EH (cell line): ENCODE measurements around the gene GCAT.

ENCODE experiments used
- DNase-seq: peaks from one replicate; pipeline ENCODE4 v3.0.0-alpha.2; 2015; ENCODE audit warnings: low read depth

GCAT gene

DNA sequence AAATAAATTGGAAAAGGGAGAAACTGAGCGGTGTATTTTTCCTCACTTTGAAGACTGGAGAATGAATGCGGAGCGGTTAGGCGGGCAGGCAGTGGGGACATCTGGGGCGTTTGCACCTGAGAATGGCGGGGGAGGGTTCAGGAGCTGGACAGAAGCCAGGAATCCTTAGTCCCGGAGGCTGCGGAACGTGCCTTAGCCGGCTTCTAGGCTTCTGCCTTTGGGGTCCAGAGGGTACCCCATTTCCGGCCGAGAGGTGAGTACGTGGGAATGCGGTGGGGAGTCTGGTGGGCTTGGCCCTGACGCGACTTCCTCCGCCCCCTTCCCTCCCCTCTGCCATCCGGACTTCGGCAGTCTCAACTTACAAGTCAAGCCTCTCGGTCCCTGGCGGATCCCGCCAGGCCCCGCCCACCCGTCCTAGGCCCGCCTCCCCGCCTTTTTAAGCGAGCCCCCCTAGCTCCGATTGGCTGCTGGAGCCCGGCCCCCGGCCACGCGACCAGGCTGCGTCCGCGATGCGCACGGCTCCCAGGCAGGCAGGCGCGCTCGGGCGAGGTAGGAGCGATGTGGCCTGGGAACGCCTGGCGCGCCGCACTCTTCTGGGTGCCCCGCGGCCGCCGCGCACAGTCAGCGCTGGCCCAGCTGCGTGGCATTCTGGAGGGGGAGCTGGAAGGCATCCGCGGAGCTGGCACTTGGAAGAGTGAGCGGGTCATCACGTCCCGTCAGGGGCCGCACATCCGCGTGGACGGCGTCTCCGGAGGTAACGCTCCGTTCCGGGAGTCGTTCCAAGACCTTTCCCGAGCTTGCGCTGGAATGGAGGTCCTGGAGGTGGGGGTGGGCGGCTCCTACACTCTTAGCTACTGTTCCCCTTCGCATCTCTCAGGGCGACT lies at the start of gene GCAT:
Gene GCAT, plus strand, starts transcription at position 525 of the 884 bp plus-strand sequence. Its CDS starts 34 bp downstream, at position 559.
- DNase-seq: peak; percentile 97

DNA sequence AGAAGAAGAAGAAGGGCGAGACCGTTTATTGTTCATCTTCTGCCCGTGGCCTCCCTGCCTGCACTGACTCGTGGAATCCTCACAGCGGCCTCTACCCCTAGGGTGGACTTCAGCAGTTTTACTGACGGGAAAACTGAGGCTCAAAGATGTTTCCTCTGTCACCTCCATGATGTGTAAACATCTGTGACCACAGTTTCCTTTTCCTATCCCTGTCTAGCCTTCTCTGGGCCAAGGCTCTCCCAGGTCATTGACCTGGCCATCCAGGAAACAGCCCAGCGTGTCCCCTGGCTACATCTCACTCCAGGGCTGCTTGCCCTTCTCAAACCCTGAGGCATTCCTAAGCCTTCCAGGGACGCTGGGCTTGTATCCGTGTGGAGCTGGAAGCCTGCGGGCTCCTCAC lies 49.0 kb upstream of the GCAT start:
- DNase-seq: peak; percentile 6

DNA sequence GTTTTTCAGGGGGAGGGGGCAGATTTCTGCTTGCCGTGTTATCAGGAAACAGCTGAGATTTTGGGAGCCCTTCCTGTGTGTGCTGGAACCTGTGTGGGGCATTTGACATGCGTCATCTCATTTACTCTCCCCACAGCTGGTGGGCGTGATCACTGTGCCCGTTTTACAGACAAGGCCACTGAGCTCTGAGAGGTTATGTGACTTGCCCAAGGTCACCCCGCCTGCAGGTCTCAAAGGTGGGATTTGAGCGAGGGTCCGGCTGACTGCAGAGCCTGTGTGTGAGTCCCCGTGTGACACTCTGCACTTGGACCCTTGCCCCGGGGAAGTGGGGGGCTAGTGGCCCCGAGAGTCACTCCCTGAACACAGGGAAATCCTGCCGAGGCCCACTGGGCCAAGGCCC lies 48.5 kb upstream of the GCAT start:
- no peak for DNase-seq

DNA sequence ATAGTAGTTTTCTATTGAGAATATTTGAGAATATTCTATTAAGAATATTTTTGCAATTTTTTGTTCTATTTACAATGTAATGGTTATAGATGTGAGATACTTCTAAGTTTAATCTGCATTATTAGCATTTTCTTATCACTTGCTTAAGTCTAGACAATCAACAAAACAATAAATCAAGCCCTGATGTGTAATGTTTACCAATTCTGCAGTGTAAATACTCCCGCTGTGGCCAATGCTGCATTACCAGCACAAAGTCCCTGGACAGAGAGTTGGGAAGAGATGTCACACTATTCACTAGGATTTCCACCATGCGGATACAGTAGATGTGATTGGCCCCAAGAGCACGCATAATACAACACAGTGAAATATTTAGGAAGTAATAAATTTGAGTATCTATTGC lies 47.6 kb upstream of the GCAT start:
- no peak for DNase-seq

DNA sequence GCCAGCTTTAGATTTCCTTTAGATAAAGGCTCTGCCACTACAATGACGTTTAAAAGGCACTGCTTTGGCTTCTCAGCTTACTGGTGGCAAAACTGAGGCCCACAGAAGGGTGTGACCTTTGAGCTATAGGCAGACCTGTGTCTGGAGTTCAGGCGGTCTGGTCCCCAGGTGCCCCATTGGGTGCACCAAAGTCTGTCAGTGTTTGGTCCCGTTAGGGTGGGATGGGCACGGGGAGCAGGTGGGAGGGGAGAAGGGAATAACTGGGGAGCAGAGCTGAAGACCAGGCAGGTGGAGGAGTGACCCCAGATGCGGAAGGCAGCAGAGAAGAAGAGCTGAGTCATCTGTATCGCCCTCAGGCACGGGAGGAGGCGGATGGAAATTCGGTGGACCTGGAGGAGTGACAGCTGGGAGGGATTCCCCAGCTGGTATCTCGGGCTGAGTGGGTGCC lies 45.3 kb upstream of the GCAT start:
- DNase-seq: peak; percentile 36

DNA sequence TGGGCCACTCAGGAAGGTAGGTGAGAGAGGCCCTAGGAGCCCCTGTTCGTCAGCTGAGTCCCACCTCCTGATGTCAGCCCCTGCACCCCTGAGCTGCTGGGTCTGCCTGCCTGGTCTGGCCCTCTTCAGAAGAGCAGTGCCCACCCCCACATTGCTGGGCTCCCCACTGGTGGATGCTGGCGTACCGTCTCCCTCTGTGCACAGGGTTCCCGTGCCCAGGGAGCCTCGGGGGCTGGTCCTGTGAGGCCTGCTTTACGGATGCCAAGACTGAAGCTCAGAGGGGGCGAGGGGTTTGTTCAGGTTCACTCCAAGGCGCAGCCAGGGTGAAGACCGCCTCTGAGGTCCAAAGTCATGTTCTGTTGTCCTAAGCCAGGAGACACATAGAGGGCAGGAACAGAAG lies 44.7 kb upstream of the GCAT start:
- DNase-seq: no peak

DNA sequence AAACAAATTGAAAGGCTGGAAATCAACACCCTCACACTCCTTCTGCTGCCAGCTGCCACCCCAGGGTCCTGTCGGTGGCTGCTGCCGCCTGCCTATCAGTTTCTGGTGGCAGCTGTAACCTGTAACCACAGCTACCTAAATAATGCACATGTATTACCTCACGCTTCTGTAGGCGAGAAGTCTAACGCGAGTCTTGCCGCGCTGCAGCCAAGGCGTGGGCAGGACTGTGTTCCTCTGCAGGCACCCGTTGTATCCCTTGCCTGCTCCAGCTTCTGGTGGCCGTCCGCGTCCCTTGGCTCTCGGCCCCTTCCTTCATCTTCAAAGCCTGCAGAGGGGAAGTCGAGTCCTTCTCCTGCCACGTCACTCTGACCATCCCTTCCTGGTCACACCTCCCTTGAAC lies 44.1 kb upstream of the GCAT start:
- no peak for DNase-seq

DNA sequence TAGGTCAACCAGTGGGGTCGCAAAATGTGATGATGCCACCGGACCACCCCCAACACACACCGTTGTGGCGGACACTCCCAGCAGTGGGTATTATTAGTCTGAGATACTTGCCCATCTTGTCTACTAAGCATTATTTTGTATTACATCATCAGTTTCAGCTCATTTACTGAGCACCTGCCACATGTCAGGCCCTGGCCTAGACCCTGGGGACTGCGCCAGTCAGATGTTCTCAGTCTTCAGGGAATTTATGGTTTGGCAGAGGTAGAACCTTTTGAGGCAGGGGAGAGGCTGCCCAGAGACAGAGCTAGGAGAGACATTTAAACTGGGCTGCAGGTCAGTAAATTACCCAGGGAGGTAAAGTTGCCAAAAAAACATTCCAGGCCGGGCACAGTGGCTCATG lies 43.1 kb upstream of the GCAT start:
- DNase-seq: no peak

DNA sequence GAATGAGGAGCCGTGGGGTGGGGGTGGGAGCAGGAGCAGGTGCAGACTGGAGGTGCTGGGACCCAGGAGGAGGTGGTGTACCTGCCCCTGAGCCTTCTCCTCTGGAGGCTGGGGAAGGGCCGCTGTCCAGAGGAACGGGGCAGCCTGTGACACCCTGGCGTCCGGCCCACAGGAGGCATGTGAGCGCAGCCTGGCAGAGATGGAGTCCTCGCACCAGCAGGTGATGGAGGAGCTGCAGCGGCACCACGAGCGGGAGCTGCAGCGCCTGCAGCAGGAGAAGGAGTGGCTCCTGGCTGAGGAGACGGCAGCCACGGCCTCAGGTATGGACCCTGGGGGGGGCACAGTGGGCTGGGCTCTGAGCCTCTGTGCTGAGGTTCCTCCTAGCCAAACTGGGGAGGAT lies 42.2 kb upstream of the GCAT start:
- no peak for DNase-seq

DNA sequence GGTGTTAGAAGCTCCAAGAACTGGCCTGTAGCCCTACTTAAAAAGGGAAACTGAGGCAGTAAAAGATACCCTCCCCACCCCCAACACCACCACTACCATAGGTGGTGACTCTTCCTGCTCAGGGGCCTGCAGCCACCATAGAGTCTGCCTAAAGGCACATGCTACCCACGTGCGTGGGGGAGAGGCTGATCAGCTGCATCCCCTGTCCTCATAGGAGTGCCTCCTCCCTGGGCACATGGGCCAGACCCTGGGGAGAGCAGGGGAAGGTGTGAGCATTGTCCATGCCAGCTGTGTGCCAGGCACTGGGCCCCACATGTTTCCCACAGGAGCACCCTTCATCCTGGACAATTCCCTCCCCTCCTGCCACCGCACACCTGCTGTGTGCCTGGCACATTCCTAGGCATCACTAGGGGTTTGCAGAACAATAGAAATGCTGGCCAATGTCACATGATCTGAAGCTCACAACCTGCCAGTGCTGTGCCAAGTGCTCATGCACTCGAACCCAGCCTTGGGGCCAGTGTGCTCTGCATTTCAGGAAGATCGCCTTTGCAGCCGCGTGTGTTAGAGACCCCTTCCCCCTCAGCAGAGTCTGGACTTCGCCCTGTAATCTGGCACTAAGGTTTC lies 41.7 kb upstream of the GCAT start:
- DNase-seq: no peak

DNA sequence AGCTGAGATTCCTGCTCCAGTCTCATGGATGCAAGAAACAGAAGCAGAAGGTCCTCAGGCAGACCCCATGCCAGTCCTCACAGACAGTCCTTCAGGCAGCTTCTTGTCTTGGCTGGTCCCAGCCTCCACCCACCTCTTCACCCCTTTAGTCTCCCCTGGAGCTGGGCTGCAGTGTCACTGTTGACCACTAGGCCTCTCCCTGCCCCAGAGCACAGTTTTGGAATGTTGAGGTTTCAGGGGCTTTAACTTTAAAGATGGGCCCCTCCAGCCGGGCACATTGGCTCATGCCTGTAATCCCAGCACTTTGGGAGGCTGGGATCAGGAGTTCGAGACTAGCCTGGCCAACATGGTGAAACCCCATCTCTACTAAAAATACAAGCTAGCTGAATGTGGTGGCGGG lies 39.5 kb upstream of the GCAT start:
- DNase-seq: no peak

DNA sequence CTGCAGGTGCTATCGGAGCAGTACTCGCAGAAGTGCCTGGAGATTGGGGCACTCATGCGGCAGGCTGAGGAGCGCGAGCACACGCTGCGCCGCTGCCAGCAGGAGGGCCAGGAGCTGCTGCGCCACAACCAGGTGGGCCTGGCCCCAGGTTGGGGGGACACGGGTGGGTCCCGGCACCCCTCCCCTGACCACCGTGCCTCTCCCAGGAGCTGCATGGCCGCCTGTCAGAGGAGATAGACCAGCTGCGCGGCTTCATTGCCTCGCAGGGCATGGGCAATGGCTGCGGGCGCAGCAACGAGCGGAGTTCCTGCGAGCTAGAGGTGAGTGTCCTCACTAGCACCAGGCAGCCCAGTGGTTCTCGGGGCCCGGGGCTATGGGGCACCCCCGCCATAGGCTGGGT lies 38.7 kb upstream of the GCAT start:
- no peak for DNase-seq

DNA sequence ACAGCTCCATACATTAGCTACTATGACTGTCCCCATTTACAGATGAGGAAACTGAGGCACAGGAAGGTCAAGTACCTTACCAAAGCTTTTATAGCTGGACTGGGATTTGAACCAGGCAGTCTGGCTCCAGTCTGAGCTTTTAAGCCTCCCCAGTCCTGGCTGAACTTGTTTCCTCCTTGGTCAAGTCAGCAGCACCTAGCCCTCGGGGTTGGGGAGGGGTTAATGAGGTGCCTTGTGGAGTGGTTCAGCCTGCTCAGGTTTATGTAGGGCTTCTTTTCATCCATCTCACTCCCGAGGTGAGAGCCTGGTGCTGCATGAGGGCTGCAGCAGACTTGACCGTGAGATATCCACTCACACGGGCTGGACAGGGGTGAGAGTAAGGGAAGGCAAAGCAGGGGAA lies 36.7 kb upstream of the GCAT start:
- DNase-seq: no peak

DNA sequence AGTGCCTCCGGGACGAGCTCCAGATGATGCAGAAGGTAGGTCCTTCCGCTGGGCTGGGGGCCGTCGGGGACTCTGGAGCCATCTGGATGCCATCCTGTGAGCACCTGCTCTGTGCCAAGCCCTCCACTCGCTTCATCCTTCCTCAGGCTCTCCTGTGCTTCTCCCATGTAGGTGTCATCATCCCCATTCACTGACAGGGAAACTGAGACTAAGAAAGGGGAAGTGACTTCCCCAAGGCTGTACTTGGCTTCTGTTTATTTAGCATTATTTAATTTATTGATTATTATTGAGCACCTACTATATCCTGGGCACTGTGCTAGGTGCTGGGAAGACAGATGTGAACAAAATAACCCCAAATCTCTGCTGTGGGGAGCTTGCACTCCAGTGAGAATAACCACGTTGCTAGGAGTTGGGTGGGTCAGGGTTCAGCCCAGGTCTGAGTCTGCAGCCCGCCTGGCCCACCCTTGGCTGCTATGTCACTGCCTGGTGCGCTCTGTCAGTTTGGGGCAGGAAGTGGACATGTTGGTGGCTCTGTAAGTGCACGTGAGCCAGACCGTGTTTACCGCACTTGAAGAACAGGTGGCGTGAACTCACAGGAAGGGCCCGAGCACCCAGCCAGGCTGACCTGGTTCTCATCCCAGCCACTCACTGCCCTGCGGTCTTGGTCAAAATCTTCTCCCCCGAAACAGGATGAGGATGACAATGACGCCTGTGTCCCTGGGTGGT lies 35.9 kb upstream of the GCAT start:
- DNase-seq: no peak

DNA sequence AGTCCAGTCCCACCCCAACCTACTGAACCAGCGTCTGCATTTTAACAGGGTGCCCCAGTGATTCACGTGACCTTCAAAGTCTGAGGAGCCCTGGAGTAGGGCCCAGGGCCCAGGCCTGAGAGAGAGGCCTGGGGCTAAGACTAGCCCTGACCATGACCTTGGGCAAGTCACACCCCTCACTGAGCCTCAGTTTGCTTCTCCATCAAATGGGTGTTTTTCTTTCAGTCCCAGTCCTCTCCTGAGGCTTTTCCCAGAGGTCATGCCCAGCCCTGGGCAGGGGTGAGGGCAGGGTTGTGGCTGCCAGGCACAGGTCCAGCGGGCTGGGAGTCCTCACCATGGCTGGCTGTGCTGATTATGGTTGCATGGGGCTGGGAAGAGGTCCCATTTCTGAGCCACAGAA lies 33.0 kb upstream of the GCAT start:
- no peak for DNase-seq

DNA sequence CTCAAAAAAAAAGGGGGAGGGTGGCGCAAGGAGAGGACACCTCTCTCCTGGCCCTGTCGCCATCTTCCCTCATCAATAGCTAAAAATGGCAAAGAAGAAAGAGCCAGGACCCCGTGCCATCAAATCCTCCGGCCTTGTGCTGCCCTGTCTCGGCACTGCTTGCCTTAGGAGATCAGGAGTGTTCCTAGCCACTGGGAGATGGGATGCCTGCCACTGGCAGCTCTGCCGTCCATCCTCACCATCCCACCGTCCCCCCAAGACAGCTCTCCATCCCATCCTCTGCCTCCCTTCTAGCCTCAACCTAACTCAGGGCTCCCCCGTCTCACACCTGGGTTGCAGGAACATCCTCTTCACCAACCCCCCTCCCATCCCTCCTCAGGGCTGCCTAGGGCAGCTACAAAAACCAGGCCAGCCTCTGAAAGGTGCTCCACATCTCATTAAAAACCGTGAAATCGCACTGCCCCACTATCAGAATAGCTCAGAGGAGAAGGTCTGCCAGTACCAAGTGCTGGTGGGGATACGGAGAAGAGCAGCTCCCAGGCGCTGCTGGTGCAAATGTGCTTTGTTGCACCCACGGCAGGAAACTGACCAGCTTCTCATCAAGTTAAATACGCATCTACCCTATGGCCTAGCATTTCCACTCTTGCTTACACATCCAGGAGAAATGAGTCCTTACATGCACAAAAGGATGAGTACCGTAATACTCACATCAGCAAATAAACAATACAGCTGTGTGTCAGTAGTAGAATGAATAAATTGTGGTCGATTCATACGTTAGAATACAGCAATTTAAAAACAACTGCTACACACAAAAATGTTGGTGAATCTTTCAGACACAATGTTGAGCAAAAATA lies 31.7 kb upstream of the GCAT start:
- peak; percentile 84 for DNase-seq

DNA sequence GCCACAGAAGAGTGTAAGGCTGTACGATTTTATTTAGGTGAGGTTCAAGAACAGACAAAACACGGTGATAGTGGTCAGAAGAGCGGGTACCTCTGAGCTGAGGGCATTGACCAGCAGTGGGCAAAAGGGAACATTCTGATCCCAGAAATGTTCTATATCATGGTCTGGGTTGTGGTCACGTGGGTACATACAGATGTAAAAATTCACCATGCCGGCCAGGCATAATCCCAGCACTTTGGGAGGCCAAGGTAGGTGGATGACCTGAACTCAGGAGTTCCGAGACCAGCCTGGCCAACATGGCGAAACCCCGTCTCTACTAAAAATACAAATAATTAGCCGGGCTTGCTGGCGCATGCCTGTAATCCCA lies 31.1 kb upstream of the GCAT start:
- no peak for DNase-seq

DNA sequence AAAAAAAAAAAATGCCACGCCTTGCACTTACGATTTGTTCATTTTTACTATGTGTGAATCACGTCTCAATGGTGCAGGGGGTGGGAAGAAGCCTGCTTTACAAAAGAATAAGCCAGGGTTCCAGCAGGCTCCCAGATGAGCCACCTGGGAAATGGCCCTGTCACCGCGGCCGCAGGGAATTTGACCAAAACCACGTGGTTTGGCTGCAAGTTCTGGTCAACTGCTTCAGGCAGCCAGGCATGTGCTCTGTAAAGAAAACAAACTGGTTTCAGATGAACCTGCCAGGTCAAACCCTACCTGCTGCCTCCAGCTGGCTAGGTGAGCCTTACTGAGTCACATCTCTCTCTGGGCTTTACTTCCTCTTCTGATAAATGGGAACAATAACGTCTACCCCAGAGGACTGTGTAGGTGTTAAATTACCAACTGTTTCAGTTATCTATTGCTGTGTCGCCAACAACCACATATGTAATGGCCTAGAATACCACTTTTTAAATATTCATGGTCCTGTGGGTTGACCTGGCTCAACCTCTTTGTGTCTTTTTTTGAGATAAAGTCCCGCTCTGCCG lies 30.5 kb upstream of the GCAT start:
- DNase-seq: peak; percentile 86

DNA sequence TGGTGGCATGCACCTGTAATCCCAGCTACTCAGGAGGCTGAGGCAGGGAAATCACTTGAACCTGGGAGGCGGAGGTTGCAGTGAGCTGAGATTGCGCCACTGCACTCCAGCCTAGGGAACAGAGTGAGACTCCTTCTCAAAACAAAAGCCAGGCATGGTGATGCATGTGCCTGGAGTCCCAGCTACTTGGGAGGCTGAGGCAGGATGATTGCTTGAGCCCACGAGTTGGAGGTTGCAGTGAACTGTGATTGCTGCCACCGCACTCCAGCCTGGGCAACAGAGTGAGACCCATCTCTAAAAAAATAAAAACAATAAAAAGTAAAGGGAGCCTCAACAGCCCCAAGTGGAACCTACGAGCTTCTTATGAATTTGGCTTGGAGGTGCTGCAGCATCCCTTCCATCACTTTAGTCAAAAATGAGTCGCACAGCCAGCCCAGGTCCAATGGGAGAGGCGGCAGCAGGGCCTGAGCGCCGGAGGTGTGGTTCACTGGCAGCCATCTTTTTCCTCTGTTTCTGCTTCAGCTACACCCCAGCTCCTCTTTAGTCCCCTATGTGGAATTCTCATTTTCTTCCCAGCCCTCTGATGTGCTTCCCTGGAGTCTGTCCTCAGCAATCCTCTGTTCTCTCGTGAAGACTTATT lies 29.2 kb upstream of the GCAT start:
- DNase-seq: no peak

DNA sequence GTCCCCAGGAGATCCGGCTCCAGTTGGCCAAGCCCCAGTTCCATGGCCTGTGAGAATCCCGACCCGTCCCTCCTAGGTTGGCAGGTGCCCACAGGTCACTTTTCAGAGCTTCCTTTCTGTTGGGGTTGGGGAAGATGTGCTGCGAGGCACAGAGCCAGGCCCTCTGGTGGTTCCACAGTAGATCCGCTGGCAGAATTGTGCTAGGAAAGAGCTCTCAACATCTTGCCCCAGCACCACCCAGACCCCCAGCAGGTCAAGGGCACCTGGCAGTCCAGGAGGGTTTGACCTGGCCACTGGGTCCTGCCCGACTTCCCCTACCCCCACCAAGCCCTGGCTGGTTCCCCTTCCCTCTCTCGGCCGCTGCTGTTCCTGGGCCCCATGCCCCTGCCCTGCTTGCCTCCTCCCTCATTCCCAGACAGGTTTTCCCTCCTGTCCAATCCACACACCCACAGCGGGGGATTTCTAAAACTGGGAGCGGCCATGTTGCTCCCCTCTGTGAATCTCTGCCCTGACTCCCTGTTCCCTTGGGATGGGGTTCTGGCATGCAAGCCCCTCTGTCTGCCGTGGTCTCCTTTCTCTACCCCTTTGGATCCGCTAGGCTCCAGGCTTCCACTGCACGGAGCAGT lies 26.2 kb upstream of the GCAT start:
- peak; percentile 29 for DNase-seq
